GM15510 (cell line): Measurements from ENCODE around the gene ANKRD9.

Experiments used
- POLR2A ChIP-seq: IDR thresholded peaks from 3 replicates; pipeline ENCODE4 v1.6.1; 2011; ENCODE audit warnings: borderline replicate concordance; ENCODE audit not compliant: insufficient read length; ENCODE audit errors: extremely low read depth

ANKRD9 gene

GRCh38 chr14:102509746-102510615 lies at the start of gene ANKRD9:
TSS of gene ANKRD9 (minus strand) at chr14:102509776. CDS start at chr14:102507889, 1,887 bp downstream.
- peak; percentile 11 for TF ChIP-seq POLR2A

GRCh38 chr14:102558556-102558955 lies 49.0 kb upstream of the ANKRD9 start:
- TF ChIP-seq POLR2A = no peak

- no peak for TF ChIP-seq POLR2A
These were observed 48.1 kb upstream of the ANKRD9 start for GRCh38 chr14:102557434-102558226.

- no peak for TF ChIP-seq POLR2A
These were observed 46.6 kb upstream of the ANKRD9 start for GRCh38 chr14:102556098-102556677.

GRCh38 chr14:102554821-102555819 lies 45.5 kb upstream of the ANKRD9 start:
- no peak for TF ChIP-seq POLR2A

- no peak for TF ChIP-seq POLR2A
These were observed 42.6 kb upstream of the ANKRD9 start for GRCh38 chr14:102551995-102552705.

- no peak for TF ChIP-seq POLR2A
These were observed 39.2 kb upstream of the ANKRD9 start for GRCh38 chr14:102548616-102549240.

- TF ChIP-seq POLR2A = no peak
These were observed 36.1 kb upstream of the ANKRD9 start for GRCh38 chr14:102545461-102546265.

- TF ChIP-seq POLR2A = no peak
These were observed 35.3 kb upstream of the ANKRD9 start for GRCh38 chr14:102544747-102545460.

- no peak for TF ChIP-seq POLR2A
These were observed 34.6 kb upstream of the ANKRD9 start for GRCh38 chr14:102544046-102544746.

GRCh38 chr14:102541771-102542170 lies 32.2 kb upstream of the ANKRD9 start:
- no peak for TF ChIP-seq POLR2A
